GM20000 (cell line): ENCODE measurements around the gene CRADD.
"Not testable (repeated sequence)": the region's sequence is repeated elsewhere in the genome, so short reads cannot be mapped to it uniquely, and the experiment has no call there.

Experiments used
- DNase-seq: peaks from one replicate; pipeline ENCODE4 v3.0.0; 2012; ENCODE audit warnings: low spot score
- CTCF ChIP-seq: IDR thresholded peaks from 2 replicates; pipeline ENCODE4 v1.5.1; 2012; ENCODE audit warnings: mild to moderate bottlenecking, control low read depth; ENCODE audit errors: extremely low read depth, missing control alignments

Gene CRADD

GRCh38 chr12:93677195-93678064 lies at the start of gene CRADD:
TSS of gene CRADD (plus strand) at chr12:93677375.
- TF ChIP-seq CTCF = no peak
- peak; percentile 79 for DNase-seq

GRCh38 chr12:93632383-93632782 lies 44.8 kb upstream of the CRADD start:
- DNase-seq = no peak
- TF ChIP-seq CTCF = no peak

- DNase-seq = no peak
- TF ChIP-seq CTCF = no peak
Observed at GRCh38 chr12:93634416-93634815, 42.8 kb upstream of the CRADD start.

DNA sequence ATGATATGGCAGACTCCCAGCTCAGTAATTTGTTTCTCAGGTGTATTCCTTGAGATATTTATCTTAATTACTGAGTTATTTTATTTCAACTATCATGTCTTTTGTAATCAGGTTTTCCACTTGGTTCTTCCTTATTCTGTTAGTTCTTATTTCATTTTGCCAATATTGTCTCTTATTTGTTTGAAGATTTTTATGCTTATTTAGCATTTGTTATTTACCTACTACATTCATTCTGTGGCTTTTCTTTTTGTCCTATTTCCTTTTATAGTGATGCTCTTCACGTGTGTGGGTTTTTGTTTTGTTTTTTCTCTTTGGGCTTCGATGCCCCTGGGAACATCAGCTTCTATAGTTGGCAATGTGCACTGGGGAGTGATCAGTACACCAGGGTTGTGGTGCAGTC lies 40.5 kb upstream of the CRADD start:
- DNase-seq = no peak
- TF ChIP-seq CTCF = no peak

- DNase-seq = no peak
- no peak for TF ChIP-seq CTCF
Observed at GRCh38 chr12:93638095-93638494, 39.1 kb upstream of the CRADD start.

GRCh38 chr12:93638954-93639353 lies 38.2 kb upstream of the CRADD start:
- no peak for DNase-seq
- no peak for TF ChIP-seq CTCF

DNA sequence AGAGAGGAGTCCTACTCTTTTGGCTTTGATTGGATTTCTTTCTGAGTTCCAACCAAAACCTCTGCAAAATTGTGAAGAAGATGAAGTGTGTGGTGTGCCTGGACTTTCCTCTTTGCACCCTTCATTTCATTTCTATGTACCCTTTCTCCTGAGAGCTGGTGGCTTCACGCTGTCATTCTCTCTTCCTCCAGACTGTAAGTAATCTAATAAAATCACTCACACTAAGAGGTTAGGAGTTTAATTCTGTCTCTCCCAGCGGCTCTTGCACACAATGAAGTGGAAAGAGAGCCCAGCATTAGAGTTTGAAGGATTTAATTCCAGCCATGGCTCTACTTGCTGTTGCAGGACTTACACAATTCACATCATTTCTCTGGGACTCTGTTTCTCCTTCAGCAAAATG lies 37.8 kb upstream of the CRADD start:
- no peak for TF ChIP-seq CTCF
- no peak for DNase-seq

- DNase-seq = not testable (repeated sequence)
Observed at GRCh38 chr12:93641380-93641779, 35.8 kb upstream of the CRADD start.
